CD4-positive, alpha-beta memory T cell (primary cell): ENCODE measurements around the gene DGCR6L. TPM values are rescaled to one million over a fixed set of nuclear protein-coding genes. Genes with fewer than 3 reads are reported as not detected.
"Not testable (repeated sequence)": the region's sequence is repeated elsewhere in the genome, so short reads cannot be mapped to it uniquely, and the experiment has no call there.

Source experiments
- CTCF ChIA-PET: fragments of 350-600 bp; sonication (Branson Sonifier 250); formaldehyde crosslinking; loops from one replicate; lab custom pipeline; 2021; ENCODE audit warnings: inconsistent platforms; ENCODE audit not compliant: partially characterized antibody; lab: Charles Lee
- POLR2A ChIA-PET: fragments of 350-600 bp; sonication (Branson Sonifier 250); formaldehyde crosslinking; loops from one replicate; lab custom pipeline; 2021; ENCODE audit not compliant: partially characterized antibody; lab: Charles Lee
- DNase-seq, 5 donors: peaks; one replicate each; pipeline versions ENCODE4 v3.0.0 to v3.0.0-alpha.2; 2020 to 2022; ENCODE audit warnings: mixed read lengths in 1 of 5
- H3K27ac ChIP-seq: one replicate; pipeline ENCODE4 v1.7.0; 2013; ENCODE audit warnings: low read depth, low read length
- H3K27me3 ChIP-seq: 2 replicates; pipeline ENCODE4 v1.7.0; 2013; ENCODE audit warnings: mild to moderate bottlenecking, low read length, moderate library complexity; ENCODE audit not compliant: insufficient read depth
- H3K36me3 ChIP-seq: 2 replicates; pipeline ENCODE4 v1.7.0; 2013; ENCODE audit warnings: mild to moderate bottlenecking, low read length, moderate library complexity; ENCODE audit not compliant: insufficient read depth
- H3K4me1 ChIP-seq: 2 replicates; pipeline ENCODE4 v1.7.0; 2013; ENCODE audit warnings: mild to moderate bottlenecking, low read length, moderate library complexity; ENCODE audit not compliant: insufficient read depth
- H3K4me3 ChIP-seq, 2 donors: one replicate each; pipeline ENCODE4 v1.7.0; 2013; ENCODE audit warnings: low read length in 2 of 2, mild to moderate bottlenecking in 1 of 2
- H3K9me3 ChIP-seq, 2 donors: one replicate each; pipeline ENCODE4 v1.7.0; 2013; ENCODE audit warnings: low read length in 2 of 2, control low read depth in 1 of 2; ENCODE audit not compliant: control insufficient read depth in 1 of 2
- H3K27ac Mint-ChIP-seq, 7 donors: one replicate each; pipeline ENCODE4 v1.8.0; 2020 to 2021; ENCODE audit warnings: mixed read lengths in 7 of 7, mild to moderate bottlenecking in 6 of 7, inconsistent platforms in 3 of 7, moderate library complexity in 3 of 7
- H3K27me3 Mint-ChIP-seq, 2 donors: one replicate each; pipeline ENCODE4 v1.8.0; 2020 to 2021; ENCODE audit warnings: mixed read lengths in 2 of 2
- H3K36me3 Mint-ChIP-seq, 2 donors: one replicate each; pipeline ENCODE4 v1.8.0; 2020 to 2021; ENCODE audit warnings: mixed read lengths in 2 of 2, inconsistent platforms in 1 of 2, mild to moderate bottlenecking in 1 of 2
- H3K4me1 Mint-ChIP-seq, 4 donors: one replicate each; pipeline ENCODE4 v1.8.0; 2020 to 2021; ENCODE audit warnings: mixed read lengths in 4 of 4, mild to moderate bottlenecking in 1 of 4
- H3K4me3 Mint-ChIP-seq, 8 donors: one replicate each; pipeline ENCODE4 v1.8.0; 2020 to 2021; ENCODE audit warnings: mixed read lengths in 8 of 8, mild to moderate bottlenecking in 7 of 8, moderate library complexity in 6 of 8, inconsistent platforms in 3 of 8
- H3K9me3 Mint-ChIP-seq, 8 donors: one replicate each; pipeline ENCODE4 v1.8.0; 2020 to 2021; ENCODE audit warnings: mixed read lengths in 8 of 8, mild to moderate bottlenecking in 5 of 8, inconsistent platforms in 3 of 8, moderate library complexity in 1 of 8
- intact Hi-C: fragments of 100-400 bp; cut with micrococcal nuclease; formaldehyde crosslinking; loops from one replicate; pipeline ENCODE4 v1.15.1; 2023
- polyA plus RNA-seq, 2 donors: library from polyadenylated mRNA; unstranded; fragments of 300-500 nt; fragmentation: Illumina TruSeq; gene quantifications; one replicate each; pipeline ENCODE4 v1.2.3, GENCODE V29; 2021
- total RNA-seq, 2 experiments: library from RNA; stranded (reverse); gene quantifications; one replicate each; pipeline ENCODE4 v1.2.3, GENCODE V29; 2021

Gene DGCR6L
- total and polyA plus RNA-seq, 4 experiments from 2014 or later = 39.9 to 145 (median 82.4) TPM

- intact Hi-C loops, H3K9me3 ChIP-seq, H3K4me3 Mint-ChIP-seq, H3K9me3 Mint-ChIP-seq, H3K36me3 ChIP-seq, H3K4me1 ChIP-seq, H3K4me3 ChIP-seq, H3K27ac ChIP-seq, H3K36me3 Mint-ChIP-seq, DNase-seq, H3K27me3 Mint-ChIP-seq, H3K27me3 ChIP-seq, H3K27ac Mint-ChIP-seq, POLR2A ChIA-PET, CTCF ChIA-PET: not testable (repeated sequence)
- H3K4me1 Mint-ChIP-seq = peaks cover 7 to 14% (median 12%) of the 10 kb centered on the region in 4 donors
Observed at GRCh38 chr22:20360866-20361751, 41.2 kb upstream of the DGCR6L start.

- CTCF ChIA-PET, H3K4me3 Mint-ChIP-seq, H3K4me1 ChIP-seq, intact Hi-C loops, H3K9me3 Mint-ChIP-seq, H3K4me3 ChIP-seq, H3K9me3 ChIP-seq, H3K36me3 Mint-ChIP-seq, H3K27ac Mint-ChIP-seq, DNase-seq, H3K27me3 ChIP-seq, H3K36me3 ChIP-seq, H3K27ac ChIP-seq, H3K27me3 Mint-ChIP-seq, POLR2A ChIA-PET: not testable (repeated sequence)
- H3K4me1 Mint-ChIP-seq = peaks cover 7 to 13% (median 11%) of the 10 kb centered on the region in 4 donors
Observed at GRCh38 chr22:20360261-20360660, 40.4 kb upstream of the DGCR6L start.

- H3K9me3 Mint-ChIP-seq, DNase-seq, H3K27ac ChIP-seq, H3K36me3 ChIP-seq, H3K4me1 Mint-ChIP-seq, H3K27me3 ChIP-seq, intact Hi-C loops, H3K36me3 Mint-ChIP-seq, H3K4me3 Mint-ChIP-seq, POLR2A ChIA-PET, H3K4me1 ChIP-seq, CTCF ChIA-PET, H3K4me3 ChIP-seq, H3K9me3 ChIP-seq, H3K27me3 Mint-ChIP-seq, H3K27ac Mint-ChIP-seq: not testable (repeated sequence)
Observed at GRCh38 chr22:20358503-20359239, 38.8 kb upstream of the DGCR6L start.

- CTCF ChIA-PET, H3K27ac ChIP-seq, H3K27me3 ChIP-seq, H3K4me3 Mint-ChIP-seq, DNase-seq, H3K9me3 Mint-ChIP-seq, H3K9me3 ChIP-seq, H3K36me3 Mint-ChIP-seq, intact Hi-C loops, H3K4me1 ChIP-seq, H3K4me1 Mint-ChIP-seq, H3K27ac Mint-ChIP-seq, H3K27me3 Mint-ChIP-seq, H3K4me3 ChIP-seq, POLR2A ChIA-PET, H3K36me3 ChIP-seq: not testable (repeated sequence)
Observed at GRCh38 chr22:20357967-20358366, 38.1 kb upstream of the DGCR6L start.

- DNase-seq, H3K4me1 ChIP-seq, H3K4me3 ChIP-seq, H3K27me3 ChIP-seq, CTCF ChIA-PET, H3K4me3 Mint-ChIP-seq, H3K27ac Mint-ChIP-seq, POLR2A ChIA-PET, H3K36me3 Mint-ChIP-seq, intact Hi-C loops, H3K4me1 Mint-ChIP-seq, H3K27ac ChIP-seq, H3K9me3 ChIP-seq, H3K27me3 Mint-ChIP-seq, H3K9me3 Mint-ChIP-seq, H3K36me3 ChIP-seq: not testable (repeated sequence)
Observed at GRCh38 chr22:20356906-20357305, 37.0 kb upstream of the DGCR6L start.

GRCh38 chr22:20355939-20356636 is 36.2 kb upstream of the DGCR6L start:
- H3K4me1 ChIP-seq, H3K4me1 Mint-ChIP-seq, H3K27me3 Mint-ChIP-seq, H3K27ac ChIP-seq, DNase-seq, H3K27ac Mint-ChIP-seq, H3K4me3 Mint-ChIP-seq, H3K4me3 ChIP-seq, H3K36me3 Mint-ChIP-seq, intact Hi-C loops, H3K9me3 Mint-ChIP-seq, H3K27me3 ChIP-seq, H3K9me3 ChIP-seq, POLR2A ChIA-PET, H3K36me3 ChIP-seq, CTCF ChIA-PET: not testable (repeated sequence)

- Mint-ChIP-seq H3K4me3 (no peak overlapping the region), H3K27ac (peak overlapping the region in 1 of 7 donors; percentile 70), H3K4me1 (no peaks in the 10 kb centered on the region), H3K9me3 (no peaks in the 10 kb centered on the region), H3K27me3 (no peaks in the 10 kb centered on the region), H3K36me3 (no peaks in the 10 kb centered on the region)
- Histone ChIP-seq H3K27me3 (no peaks in the 10 kb centered on the region), H3K27ac (no peak overlapping the region), H3K36me3 (no peaks in the 10 kb centered on the region), H3K4me3 (no peak overlapping the region), H3K4me1 (no peaks in the 10 kb centered on the region), H3K9me3 (no peaks in the 10 kb centered on the region)
- ChIA-PET CTCF (no interaction called here), POLR2A (no interaction called here)
- intact Hi-C loops = no loop called here
- DNase-seq = peak in 1 of 5 donors; percentile 36
Observed at GRCh38 chr22:20354238-20354975, 34.5 kb upstream of the DGCR6L start.
